Activated naive CD8-positive, alpha-beta T cell treated with anti-CD3 and anti-CD28 coated beads for 36 hours (primary cell): ENCODE results near the gene SPAG9. TPM values are rescaled to one million over a fixed set of nuclear protein-coding genes. Genes with fewer than 3 reads are reported as not detected.
A peak's percentile ranks its signal among the peaks of the same experiment; 100 is the strongest.
"Not testable (repeated sequence)": the region's sequence is repeated elsewhere in the genome, so short reads cannot be mapped to it uniquely, and the experiment has no call there.

Experiments used
- DNase-seq: peaks from one replicate; pipeline ENCODE4 v3.0.0; 2021
- H3K27ac Mint-ChIP-seq: one replicate; pipeline ENCODE4 v1.8.0; 2022; ENCODE audit warnings: mild to moderate bottlenecking, moderate library complexity, mixed read lengths
- H3K27me3 Mint-ChIP-seq: one replicate; pipeline ENCODE4 v1.8.0; 2022; ENCODE audit warnings: mild to moderate bottlenecking, mixed read lengths
- H3K36me3 Mint-ChIP-seq: one replicate; pipeline ENCODE4 v1.8.0; 2021; ENCODE audit warnings: mild to moderate bottlenecking, mixed read lengths
- H3K4me1 Mint-ChIP-seq: one replicate; pipeline ENCODE4 v1.8.0; 2021; ENCODE audit warnings: mixed read lengths
- H3K4me3 Mint-ChIP-seq: one replicate; pipeline ENCODE4 v1.8.0; 2022; ENCODE audit warnings: mild to moderate bottlenecking, moderate library complexity, mixed read lengths
- H3K9me3 Mint-ChIP-seq: one replicate; pipeline ENCODE4 v1.8.0; 2022; ENCODE audit warnings: mixed read lengths
- total RNA-seq, 2 experiments: library from RNA; stranded (reverse); gene quantifications; one replicate each; pipeline ENCODE4 v1.2.3, GENCODE V29; 2021

SPAG9 gene
- total RNA-seq, 2 experiments from 2014 or later: 27.4 to 30.2 TPM

- Mint-ChIP-seq H3K27me3 (no peaks in the 10 kb centered on the region), H3K9me3 (no peaks in the 10 kb centered on the region), H3K4me1 (peaks cover 6% of the 10 kb centered on the region), H3K4me3 (no peak overlapping the region), H3K27ac (no peak overlapping the region), H3K36me3 (no peaks in the 10 kb centered on the region)
- DNase-seq: no peak
Measured at GRCh38 chr17:51083981-51084380, 36.7 kb downstream of the SPAG9 start.

GRCh38 chr17:51083364-51083763, 37.3 kb downstream of the SPAG9 start:
- not testable (repeated sequence) for H3K4me1 Mint-ChIP-seq

GRCh38 chr17:51079049-51079448, 41.6 kb downstream of the SPAG9 start:
- Mint-ChIP-seq H3K4me3 (no peak overlapping the region), H3K36me3 (peaks cover 7% of the 10 kb centered on the region), H3K27me3 (no peaks in the 10 kb centered on the region), H3K4me1 (no peaks in the 10 kb centered on the region), H3K27ac (no peak overlapping the region), H3K9me3 (no peaks in the 10 kb centered on the region)
- DNase-seq: no peak

More at GRCh38 chr17:51083364-51083763, 37.3 kb downstream of the SPAG9 start:
- not testable (repeated sequence) for H3K4me3 Mint-ChIP-seq, H3K36me3 Mint-ChIP-seq, DNase-seq, H3K27ac Mint-ChIP-seq, H3K27me3 Mint-ChIP-seq, H3K9me3 Mint-ChIP-seq

GRCh38 chr17:51078009-51078592, 42.6 kb downstream of the SPAG9 start:
- Mint-ChIP-seq H3K27ac (no peak overlapping the region), H3K27me3 (no peaks in the 10 kb centered on the region), H3K36me3 (peaks cover 7% of the 10 kb centered on the region), H3K9me3 (no peaks in the 10 kb centered on the region), H3K4me3 (no peak overlapping the region), H3K4me1 (no peaks in the 10 kb centered on the region)
- no peak for DNase-seq

- H3K27me3 Mint-ChIP-seq: no peaks in the 10 kb centered on the region
- no peaks in the 10 kb centered on the region for H3K4me1 Mint-ChIP-seq
- no peaks in the 10 kb centered on the region for H3K9me3 Mint-ChIP-seq
- H3K27ac Mint-ChIP-seq: no peak overlapping the region
- no peak overlapping the region for H3K4me3 Mint-ChIP-seq
- DNase-seq: no peak
- peaks cover 7% of the 10 kb centered on the region for H3K36me3 Mint-ChIP-seq
Measured at GRCh38 chr17:51076821-51077220, 43.8 kb downstream of the SPAG9 start.

- Mint-ChIP-seq H3K4me3 (no peak overlapping the region), H3K36me3 (peaks cover 7% of the 10 kb centered on the region), H3K27ac (no peak overlapping the region), H3K27me3 (no peaks in the 10 kb centered on the region), H3K4me1 (peaks cover 20% of the 10 kb centered on the region), H3K9me3 (no peaks in the 10 kb centered on the region)
- no peak for DNase-seq
Measured at GRCh38 chr17:51071556-51071955, 49.1 kb downstream of the SPAG9 start.

GRCh38 chr17:51065466-51065865, 55.2 kb downstream of the SPAG9 start:
- Mint-ChIP-seq H3K36me3 (peaks cover 7% of the 10 kb centered on the region), H3K27ac (no peak overlapping the region), H3K4me1 (peaks cover 20% of the 10 kb centered on the region), H3K27me3 (no peaks in the 10 kb centered on the region), H3K4me3 (no peak overlapping the region), H3K9me3 (no peaks in the 10 kb centered on the region)
- no peak for DNase-seq

GRCh38 chr17:51064061-51064735, 56.5 kb downstream of the SPAG9 start:
- DNase-seq: no peak
- Mint-ChIP-seq H3K4me3 (no peak overlapping the region), H3K27me3 (no peaks in the 10 kb centered on the region), H3K4me1 (peaks cover 17% of the 10 kb centered on the region), H3K9me3 (no peaks in the 10 kb centered on the region), H3K36me3 (peaks cover 2% of the 10 kb centered on the region), H3K27ac (no peak overlapping the region)

- Mint-ChIP-seq H3K27me3 (no peaks in the 10 kb centered on the region), H3K9me3 (no peaks in the 10 kb centered on the region), H3K4me1 (peaks cover 6% of the 10 kb centered on the region), H3K27ac (no peak overlapping the region), H3K36me3 (no peaks in the 10 kb centered on the region), H3K4me3 (no peak overlapping the region)
- DNase-seq: no peak
Measured at GRCh38 chr17:51060396-51060795, 60.3 kb downstream of the SPAG9 start.

GRCh38 chr17:51059781-51060180, 60.9 kb downstream of the SPAG9 start:
- Mint-ChIP-seq H3K36me3 (no peaks in the 10 kb centered on the region), H3K4me1 (peaks cover 6% of the 10 kb centered on the region), H3K9me3 (no peaks in the 10 kb centered on the region), H3K27me3 (no peaks in the 10 kb centered on the region), H3K27ac (no peak overlapping the region), H3K4me3 (no peak overlapping the region)
- DNase-seq: no peak

GRCh38 chr17:51057534-51057933, 63.1 kb downstream of the SPAG9 start:
- no peak for DNase-seq
- Mint-ChIP-seq H3K4me1 (peaks cover 2% of the 10 kb centered on the region), H3K36me3 (no peaks in the 10 kb centered on the region), H3K27ac (no peak overlapping the region), H3K9me3 (no peaks in the 10 kb centered on the region), H3K4me3 (no peak overlapping the region), H3K27me3 (no peaks in the 10 kb centered on the region)

GRCh38 chr17:51056813-51057510, 63.7 kb downstream of the SPAG9 start:
- H3K9me3 Mint-ChIP-seq: no peaks in the 10 kb centered on the region
- H3K4me1 Mint-ChIP-seq: peaks cover 2% of the 10 kb centered on the region
- peak; percentile 5 for DNase-seq
- no peak overlapping the region for H3K4me3 Mint-ChIP-seq
- peaks cover 2% of the 10 kb centered on the region for H3K36me3 Mint-ChIP-seq
- H3K27me3 Mint-ChIP-seq: no peaks in the 10 kb centered on the region
- no peak overlapping the region for H3K27ac Mint-ChIP-seq

GRCh38 chr17:51054748-51055147, 65.9 kb downstream of the SPAG9 start:
- H3K9me3 Mint-ChIP-seq: no peaks in the 10 kb centered on the region
- DNase-seq: no peak
- no peak overlapping the region for H3K27ac Mint-ChIP-seq
- no peaks in the 10 kb centered on the region for H3K27me3 Mint-ChIP-seq
- H3K4me1 Mint-ChIP-seq: peaks cover 4% of the 10 kb centered on the region
- H3K36me3 Mint-ChIP-seq: peaks cover 5% of the 10 kb centered on the region
- no peak overlapping the region for H3K4me3 Mint-ChIP-seq

GRCh38 chr17:51052235-51052634, 68.4 kb downstream of the SPAG9 start:
- DNase-seq: no peak
- H3K27ac Mint-ChIP-seq: no peak overlapping the region
- no peaks in the 10 kb centered on the region for H3K27me3 Mint-ChIP-seq
- no peak overlapping the region for H3K4me3 Mint-ChIP-seq
- peaks cover 8% of the 10 kb centered on the region for H3K36me3 Mint-ChIP-seq
- peaks cover 6% of the 10 kb centered on the region for H3K4me1 Mint-ChIP-seq
- no peaks in the 10 kb centered on the region for H3K9me3 Mint-ChIP-seq

- no peak for DNase-seq
- H3K27ac Mint-ChIP-seq: no peak overlapping the region
- no peaks in the 10 kb centered on the region for H3K9me3 Mint-ChIP-seq
- H3K4me3 Mint-ChIP-seq: no peak overlapping the region
- peaks cover 9% of the 10 kb centered on the region for H3K4me1 Mint-ChIP-seq
- no peaks in the 10 kb centered on the region for H3K27me3 Mint-ChIP-seq
- H3K36me3 Mint-ChIP-seq: peaks cover 8% of the 10 kb centered on the region
Measured at GRCh38 chr17:51050291-51051033, 70.2 kb downstream of the SPAG9 start.
